NOMO-1 treated with dmso at 0.1 percent for 144 hours (cell line): ENCODE results near the gene RHO.

Experiments
- DNase-seq: peaks from one replicate; lab custom pipeline; 2025; ENCODE audit not compliant: unreplicated experiment; lab: John Stamatoyannopoulos, UW

The RHO gene

DNA sequence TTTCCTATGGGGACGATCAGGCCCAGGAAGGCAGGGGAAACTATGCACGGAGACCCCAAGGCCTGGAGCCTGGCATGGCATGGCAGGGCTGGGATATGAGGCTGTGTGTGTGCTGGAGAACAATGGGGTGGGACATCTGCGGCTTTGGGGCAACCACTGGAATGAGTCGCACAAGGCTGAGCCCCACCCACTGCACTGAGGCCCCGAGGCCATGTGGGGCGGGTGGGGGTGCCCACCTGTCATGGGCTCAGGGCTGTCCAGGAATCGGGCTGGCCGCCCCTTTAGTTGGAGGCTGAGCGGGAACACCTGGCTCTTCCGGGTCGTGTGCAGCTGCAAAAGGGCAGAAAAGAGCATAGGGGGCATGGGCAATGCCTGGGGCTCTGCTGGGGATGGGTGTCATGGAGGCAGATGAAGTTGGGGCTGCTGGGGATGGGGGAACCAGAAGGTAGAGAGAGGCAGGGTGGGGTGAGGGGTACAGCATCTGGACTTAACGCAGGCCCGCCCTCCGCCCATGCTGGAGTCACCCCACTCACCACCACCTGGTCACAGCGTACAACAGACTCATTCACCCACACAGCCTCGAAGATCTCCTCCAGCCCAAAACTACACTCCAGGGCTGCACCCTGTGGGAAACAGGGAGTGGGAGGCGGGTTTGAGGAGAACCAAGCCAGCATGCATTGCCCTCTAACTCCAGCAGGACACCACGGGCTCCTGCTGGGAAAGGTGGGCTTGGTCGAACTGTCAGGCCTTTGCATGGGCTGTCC, 47.0 kb downstream of the RHO start:
- no peak for DNase-seq

DNA sequence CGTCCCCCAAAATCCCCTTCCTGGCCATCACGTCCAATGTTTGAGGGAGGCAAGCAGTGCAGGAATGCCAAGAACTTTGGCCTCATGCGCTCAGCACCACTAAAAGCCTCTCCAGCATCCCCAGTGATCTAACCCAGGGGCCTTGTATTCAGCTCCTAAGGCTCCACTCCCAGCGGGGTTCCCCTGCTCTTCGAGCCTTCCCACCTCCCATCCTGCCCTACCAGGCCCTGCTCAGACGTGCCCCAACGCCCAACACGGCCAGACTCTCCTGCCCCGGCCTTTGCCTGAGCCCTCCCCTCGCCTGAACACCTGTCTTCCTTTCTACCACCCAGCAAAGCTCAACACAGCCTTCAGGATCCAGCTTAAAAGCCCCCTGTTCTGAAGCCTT, 47.6 kb downstream of the RHO start:
- no peak for DNase-seq

DNA sequence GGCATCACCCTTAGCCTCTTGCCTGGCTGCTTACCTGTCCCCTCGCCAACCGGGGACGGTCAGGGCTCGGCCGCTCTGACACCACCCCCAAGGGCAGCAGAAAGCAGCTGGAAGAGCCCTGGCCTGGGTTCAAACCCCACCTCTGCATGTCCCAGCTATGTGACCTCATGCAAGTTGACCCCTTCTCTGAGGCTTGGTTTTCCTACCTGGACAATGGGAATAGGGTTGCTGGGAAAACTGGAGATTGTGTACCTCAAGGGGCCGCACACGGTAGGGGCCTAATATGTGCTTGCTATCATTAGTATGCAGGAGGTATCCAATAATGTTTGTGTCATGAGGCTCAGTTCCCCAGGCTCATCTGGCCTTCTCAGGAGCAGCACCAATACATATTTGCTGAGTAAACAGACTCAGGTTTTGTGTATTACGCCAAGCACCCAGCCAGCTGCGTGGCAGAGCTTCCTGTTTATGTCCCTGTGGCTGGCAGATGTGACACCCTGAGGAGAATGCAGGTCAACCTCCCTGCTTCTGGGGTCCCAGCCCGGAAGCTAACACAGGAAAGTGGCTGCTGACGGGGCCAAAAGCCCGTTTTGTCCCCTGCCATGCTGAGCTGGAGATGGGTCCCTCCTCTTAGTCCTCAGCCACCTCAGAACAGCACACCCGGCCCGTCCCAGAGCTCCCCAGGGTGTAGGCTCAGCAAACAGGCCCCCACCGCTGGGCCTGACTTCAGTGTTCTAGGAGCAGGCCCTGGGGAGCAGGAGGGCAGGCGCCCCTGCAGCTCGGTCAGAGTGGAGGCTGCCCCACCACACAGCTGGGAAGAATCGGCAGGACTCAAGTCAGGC, 48.3 kb downstream of the RHO start:
- no peak for DNase-seq

DNA sequence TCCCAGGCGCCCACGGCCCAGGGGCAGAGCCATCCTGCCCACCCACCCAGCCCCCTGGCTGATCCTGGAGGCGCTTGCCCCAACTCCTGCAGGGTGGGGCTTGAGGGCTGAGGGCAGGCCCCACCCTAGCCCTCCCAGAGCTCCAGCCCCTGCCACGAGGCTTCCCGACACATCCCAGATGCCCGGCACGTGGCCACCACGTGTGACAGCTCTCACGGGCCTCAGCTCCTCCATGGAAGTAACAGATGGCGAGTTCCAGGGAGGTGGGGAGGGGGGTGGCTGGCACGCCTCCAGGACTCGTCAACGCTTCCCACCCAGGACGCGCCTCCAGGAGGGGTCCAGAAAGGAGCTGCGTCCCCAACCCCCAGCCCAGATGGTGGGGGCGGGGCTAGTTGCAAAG, 48.9 kb downstream of the RHO start:
- DNase-seq: no peak

DNA sequence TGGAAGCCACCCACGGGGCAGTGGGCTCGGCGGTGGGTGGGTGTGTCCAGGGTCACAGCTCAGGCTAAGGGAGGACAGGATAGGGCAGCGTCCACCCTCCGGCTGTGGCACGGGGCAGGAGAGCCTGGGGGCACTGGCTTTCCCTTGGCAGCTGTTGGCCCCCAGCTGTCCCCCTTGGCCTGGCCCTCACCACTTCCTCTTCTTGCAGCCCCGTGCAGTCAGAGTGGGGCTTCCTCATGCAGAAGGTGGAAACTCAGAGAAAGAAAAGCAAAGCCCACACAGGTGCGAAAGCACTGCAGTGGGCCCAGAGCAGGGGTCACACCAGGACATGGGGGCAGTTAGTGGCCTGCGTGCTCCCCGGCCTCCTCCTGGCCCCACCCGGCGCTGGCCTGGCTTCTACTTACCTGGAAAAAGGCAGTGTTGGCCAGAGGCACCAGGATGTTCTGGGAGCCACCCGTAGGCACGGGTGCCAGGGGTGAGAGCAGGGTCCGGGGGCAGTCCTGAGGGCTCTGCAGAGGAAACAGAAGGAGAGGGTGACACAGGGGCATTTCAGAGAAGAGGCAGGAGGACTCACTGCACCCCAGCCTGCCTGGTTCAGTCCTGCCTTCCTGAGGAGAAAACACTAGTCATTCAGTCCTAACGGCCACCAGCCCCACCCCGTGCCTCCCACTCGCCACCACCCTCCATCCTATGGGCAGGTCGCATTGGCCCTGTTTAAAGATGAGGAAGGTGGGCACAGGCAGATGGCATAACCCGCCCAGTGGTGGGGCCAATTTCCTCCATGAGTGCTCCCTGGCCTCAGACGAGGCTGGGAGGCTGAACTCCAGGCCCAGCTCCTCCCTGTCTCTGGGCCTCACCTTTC, 49.7 kb downstream of the RHO start:
- DNase-seq: peak; percentile 87

DNA sequence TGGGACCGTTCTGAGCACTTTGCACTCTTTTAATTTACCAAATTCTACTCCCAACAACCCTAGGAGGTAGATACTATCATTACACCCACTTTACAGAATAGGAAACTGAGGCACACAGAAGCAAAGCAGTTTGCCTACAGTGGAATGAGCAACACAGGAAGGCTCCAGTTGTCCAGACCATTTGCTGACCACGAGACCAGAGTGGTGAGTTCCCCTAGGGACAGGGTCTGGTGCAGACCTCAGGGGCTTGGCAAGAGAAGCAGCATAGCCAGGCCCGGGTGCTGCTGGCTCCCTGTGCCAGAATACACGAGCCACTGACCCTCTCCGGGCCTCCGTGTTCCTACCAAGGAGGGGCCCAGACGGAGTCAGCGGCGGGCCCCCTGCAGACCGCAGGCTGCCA, 51.6 kb downstream of the RHO start:
- no peak for DNase-seq

DNA sequence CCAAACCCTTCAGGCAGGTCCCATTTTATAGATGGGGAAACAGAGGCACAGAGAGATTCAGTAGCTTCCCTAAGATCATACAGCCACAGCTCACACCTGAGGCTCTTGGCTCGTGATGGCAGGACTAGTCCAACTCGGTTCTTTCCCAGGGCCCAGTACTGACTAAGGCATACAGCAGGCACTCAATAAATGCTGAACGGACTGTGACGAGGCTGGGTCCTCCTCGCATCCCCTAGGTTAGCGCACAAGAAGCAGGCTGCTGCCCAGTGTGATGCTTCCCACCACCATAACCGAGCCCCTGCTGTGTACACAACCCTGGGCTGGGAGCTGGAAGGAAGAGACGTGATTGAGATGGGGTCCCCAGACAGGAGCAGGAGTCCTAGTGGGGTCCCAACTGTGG, 53.2 kb downstream of the RHO start:
- no peak for DNase-seq

DNA sequence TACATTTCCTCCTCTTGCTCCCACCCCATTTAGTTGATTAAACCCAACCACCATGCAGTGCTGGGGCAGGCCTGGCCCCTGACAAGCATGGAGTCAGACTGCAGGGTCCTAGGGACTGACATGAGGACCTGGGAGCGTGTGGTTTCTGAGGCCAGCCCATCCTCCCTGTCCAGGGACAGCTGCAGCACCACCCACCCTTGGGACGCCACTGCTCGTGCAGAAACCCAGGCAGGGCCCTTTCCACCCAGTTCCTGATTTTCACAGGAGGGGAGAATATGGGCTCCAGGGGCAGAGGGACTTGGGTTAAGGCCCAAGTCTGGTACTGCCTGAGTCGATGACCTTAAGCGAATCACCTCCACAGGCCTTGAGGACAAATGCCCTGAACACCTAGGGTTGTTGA, 54.4 kb downstream of the RHO start:
- no peak for DNase-seq

DNA sequence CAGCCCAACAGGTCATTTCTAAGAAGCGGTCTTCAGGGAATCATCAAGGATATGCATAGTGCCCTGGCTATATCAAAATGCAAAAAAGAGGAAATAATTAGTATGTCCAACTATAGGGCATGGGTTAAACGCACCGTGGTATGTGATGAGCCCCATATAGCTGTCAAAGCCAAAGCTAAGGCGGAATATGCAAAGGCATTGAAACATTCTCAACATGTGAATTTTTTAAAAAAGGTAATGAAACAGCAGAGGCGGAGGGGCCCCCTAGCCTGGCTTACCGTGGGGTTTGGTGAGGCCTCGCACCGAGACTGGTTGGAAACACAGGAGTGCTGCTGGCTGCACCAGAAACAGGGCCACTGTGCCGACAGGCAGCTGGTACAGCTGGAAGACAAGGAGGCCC, 54.9 kb downstream of the RHO start:
- no peak for DNase-seq

DNA sequence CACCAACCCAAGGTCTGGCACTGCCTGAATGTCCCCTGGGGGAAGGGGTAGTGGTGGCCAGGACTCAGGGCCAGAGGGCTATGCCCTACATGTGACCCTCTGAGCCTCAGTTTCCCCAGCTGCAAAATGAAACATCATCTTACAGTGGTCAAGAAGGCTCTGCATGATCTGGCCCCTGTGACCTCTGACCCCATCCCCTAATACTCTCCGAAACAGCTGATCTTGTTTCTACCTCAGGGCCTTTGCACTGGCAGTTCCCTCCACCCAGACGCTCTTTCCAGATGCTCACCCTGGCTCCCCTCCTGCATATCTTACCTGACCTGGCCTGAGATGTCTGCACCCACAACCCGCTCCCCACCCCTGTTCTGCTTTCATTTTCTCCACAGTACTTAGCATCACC, 56.2 kb downstream of the RHO start:
- DNase-seq: no peak
